ENCODE data around the gene STAT2. TPM values are rescaled to one million over a fixed set of nuclear protein-coding genes. Genes with fewer than 3 reads are reported as not detected.

The STAT2 gene
- total and polyA plus RNA-seq, 2 experiments from 2014 or later, result 15.6 to 67.9 TPM

DNA sequence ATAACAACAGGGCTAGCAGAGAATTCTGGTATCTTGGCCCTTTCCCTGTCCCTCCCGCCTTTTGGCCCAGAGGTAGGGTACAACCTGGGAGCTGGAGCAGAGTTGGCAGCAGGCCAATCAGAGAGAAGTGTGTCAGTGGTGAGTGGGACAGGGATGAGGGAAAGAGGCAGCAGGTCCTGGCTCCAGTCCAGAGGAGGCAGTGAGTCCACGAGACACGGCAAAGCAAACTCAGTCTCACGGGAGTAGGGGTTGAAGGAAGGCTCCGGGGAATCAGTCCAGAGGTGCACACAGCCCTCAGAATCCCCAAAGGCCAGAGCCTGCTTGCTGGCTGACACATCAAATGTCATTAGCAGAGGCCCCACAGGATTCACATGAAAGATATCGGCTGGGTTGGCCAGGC, 33.4 kb downstream of the STAT2 start:
- Histone ChIP-seq H3K4me1 (ENCODE audit: insufficient read depth) (no peaks in the 10 kb centered on the region), H3K79me2 (replicated peaks; ENCODE audit: insufficient read depth) (no peaks in the 10 kb centered on the region), H3K4me3 (no peak overlapping the region), H3K27ac (ENCODE audit: low read depth) (no peak overlapping the region), H3K4me2 (no peak overlapping the region), H3K36me3 (ENCODE audit: insufficient read depth) (no peaks in the 10 kb centered on the region), H3K9me2 (ENCODE audit: insufficient read depth) (no peaks in the 10 kb centered on the region), H4K20me1 (replicated peaks; ENCODE audit: insufficient read depth) (no peaks in the 10 kb centered on the region), H2AFZ (no peak overlapping the region), H3F3A (replicated peaks; ENCODE audit: low read depth) (no peaks in the 10 kb centered on the region), H3K27me3 (ENCODE audit: insufficient read depth) (no peaks in the 10 kb centered on the region)
- TF ChIP-seq ZNF114 (CRISPR knock-in tag; IDR thresholded peaks at IDR 0.05) (no peak), EZH2phosphoT487 (IDR thresholded peaks at IDR 0.05; ENCODE audit: unreplicated experiment) (no peak), STAT1 (IDR thresholded peaks at IDR 0.05; ENCODE audit: unreplicated experiment) (no peak), POLR2AphosphoS5 (IDR thresholded peaks at IDR 0.05; ENCODE audit: low read depth) (no peak), NANOG (IDR thresholded peaks at IDR 0.05; ENCODE audit: borderline replicate concordance) (no peak), JUNB (IDR thresholded peaks at IDR 0.05; ENCODE audit: unreplicated experiment) (no peak), ZNF331 (CRISPR knock-in tag; IDR thresholded peaks at IDR 0.05; ENCODE audit: low read depth) (no peak), EZH2 (IDR thresholded peaks at IDR 0.05; ENCODE audit: low read depth, unreplicated experiment) (no peak)
- TF ChIP-seq, protein P1, sequence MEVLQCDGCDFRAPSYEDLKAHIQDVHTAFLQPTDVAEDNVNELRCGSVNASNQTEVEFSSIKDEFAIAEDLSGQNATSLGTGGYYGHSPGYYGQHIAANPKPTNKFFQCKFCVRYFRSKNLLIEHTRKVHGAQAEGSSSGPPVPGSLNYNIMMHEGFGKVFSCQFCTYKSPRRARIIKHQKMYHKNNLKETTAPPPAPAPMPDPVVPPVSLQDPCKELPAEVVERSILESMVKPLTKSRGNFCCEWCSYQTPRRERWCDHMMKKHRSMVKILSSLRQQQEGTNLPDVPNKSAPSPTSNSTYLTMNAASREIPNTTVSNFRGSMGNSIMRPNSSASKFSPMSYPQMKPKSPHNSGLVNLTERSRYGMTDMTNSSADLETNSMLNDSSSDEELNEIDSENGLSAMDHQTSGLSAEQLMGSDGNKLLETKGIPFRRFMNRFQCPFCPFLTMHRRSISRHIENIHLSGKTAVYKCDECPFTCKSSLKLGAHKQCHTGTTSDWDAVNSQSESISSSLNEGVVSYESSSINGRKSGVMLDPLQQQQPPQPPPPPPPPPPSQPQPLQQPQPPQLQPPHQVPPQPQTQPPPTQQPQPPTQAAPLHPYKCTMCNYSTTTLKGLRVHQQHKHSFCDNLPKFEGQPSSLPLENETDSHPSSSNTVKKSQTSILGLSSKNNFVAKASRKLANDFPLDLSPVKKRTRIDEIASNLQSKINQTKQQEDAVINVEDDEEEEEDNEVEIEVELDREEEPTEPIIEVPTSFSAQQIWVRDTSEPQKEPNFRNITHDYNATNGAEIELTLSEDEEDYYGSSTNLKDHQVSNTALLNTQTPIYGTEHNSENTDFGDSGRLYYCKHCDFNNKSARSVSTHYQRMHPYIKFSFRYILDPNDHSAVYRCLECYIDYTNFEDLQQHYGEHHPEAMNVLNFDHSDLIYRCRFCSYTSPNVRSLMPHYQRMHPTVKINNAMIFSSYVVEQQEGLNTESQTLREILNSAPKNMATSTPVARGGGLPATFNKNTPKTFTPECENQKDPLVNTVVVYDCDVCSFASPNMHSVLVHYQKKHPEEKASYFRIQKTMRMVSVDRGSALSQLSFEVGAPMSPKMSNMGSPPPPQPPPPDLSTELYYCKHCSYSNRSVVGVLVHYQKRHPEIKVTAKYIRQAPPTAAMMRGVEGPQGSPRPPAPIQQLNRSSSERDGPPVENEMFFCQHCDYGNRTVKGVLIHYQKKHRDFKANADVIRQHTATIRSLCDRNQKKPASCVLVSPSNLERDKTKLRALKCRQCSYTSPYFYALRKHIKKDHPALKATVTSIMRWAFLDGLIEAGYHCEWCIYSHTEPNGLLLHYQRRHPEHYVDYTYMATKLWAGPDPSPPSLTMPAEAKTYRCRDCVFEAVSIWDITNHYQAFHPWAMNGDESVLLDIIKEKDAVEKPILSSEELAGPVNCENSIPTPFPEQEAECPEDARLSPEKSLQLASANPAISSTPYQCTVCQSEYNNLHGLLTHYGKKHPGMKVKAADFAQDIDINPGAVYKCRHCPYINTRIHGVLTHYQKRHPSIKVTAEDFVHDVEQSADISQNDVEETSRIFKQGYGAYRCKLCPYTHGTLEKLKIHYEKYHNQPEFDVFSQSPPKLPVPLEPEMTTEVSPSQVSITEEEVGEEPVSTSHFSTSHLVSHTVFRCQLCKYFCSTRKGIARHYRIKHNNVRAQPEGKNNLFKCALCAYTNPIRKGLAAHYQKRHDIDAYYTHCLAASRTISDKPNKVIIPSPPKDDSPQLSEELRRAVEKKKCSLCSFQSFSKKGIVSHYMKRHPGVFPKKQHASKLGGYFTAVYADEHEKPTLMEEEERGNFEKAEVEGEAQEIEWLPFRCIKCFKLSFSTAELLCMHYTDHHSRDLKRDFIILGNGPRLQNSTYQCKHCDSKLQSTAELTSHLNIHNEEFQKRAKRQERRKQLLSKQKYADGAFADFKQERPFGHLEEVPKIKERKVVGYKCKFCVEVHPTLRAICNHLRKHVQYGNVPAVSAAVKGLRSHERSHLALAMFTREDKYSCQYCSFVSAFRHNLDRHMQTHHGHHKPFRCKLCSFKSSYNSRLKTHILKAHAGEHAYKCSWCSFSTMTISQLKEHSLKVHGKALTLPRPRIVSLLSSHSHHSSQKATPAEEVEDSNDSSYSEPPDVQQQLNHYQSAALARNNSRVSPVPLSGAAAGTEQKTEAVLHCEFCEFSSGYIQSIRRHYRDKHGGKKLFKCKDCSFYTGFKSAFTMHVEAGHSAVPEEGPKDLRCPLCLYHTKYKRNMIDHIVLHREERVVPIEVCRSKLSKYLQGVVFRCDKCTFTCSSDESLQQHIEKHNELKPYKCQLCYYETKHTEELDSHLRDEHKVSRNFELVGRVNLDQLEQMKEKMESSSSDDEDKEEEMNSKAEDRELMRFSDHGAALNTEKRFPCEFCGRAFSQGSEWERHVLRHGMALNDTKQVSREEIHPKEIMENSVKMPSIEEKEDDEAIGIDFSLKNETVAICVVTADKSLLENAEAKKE (CRISPR knock-in tag; IDR thresholded peaks at IDR 0.05), result no peak
- TF ChIP-seq, protein P2, sequence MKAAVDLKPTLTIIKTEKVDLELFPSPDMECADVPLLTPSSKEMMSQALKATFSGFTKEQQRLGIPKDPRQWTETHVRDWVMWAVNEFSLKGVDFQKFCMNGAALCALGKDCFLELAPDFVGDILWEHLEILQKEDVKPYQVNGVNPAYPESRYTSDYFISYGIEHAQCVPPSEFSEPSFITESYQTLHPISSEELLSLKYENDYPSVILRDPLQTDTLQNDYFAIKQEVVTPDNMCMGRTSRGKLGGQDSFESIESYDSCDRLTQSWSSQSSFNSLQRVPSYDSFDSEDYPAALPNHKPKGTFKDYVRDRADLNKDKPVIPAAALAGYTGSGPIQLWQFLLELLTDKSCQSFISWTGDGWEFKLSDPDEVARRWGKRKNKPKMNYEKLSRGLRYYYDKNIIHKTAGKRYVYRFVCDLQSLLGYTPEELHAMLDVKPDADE (IDR thresholded peaks at IDR 0.05), result no peak
- Mint-ChIP-seq H3K27ac (no peak overlapping the region), H3K36me3 (ENCODE audit: low read depth) (peaks cover 18% of the 10 kb centered on the region), H3K9me3 (no peaks in the 10 kb centered on the region), H3K4me3 (no peak overlapping the region), H3K27me3 (ENCODE audit: insufficient read depth, low read depth, poor library complexity) (peaks cover 4% of the 10 kb centered on the region), H3K4me1 (no peaks in the 10 kb centered on the region)
- DNase-seq (ENCODE audit: low spot score), result no peak
- ATAC-seq, result no peak

All from GM23338 (cell line).